Pulmonary artery endothelial cell (primary cell): ENCODE measurements around the gene NFATC2IP. TPM values are rescaled to one million over a fixed set of nuclear protein-coding genes. Genes with fewer than 3 reads are reported as not detected.

ENCODE experiments used
- DNase-seq: peaks from one replicate; pipeline ENCODE4 v3.0.0-alpha.2; 2011; ENCODE audit warnings: low read depth, low spot score
- total RNA-seq: library from RNA; depleted of rRNA; stranded (reverse); fragments of >200 nt; gene quantifications from 2 replicates; pipeline ENCODE4 v1.2.3, GENCODE V29; 2014

NFATC2IP gene
- total RNA-seq, result 20.5 and 27.5 TPM in 2 replicates

DNA sequence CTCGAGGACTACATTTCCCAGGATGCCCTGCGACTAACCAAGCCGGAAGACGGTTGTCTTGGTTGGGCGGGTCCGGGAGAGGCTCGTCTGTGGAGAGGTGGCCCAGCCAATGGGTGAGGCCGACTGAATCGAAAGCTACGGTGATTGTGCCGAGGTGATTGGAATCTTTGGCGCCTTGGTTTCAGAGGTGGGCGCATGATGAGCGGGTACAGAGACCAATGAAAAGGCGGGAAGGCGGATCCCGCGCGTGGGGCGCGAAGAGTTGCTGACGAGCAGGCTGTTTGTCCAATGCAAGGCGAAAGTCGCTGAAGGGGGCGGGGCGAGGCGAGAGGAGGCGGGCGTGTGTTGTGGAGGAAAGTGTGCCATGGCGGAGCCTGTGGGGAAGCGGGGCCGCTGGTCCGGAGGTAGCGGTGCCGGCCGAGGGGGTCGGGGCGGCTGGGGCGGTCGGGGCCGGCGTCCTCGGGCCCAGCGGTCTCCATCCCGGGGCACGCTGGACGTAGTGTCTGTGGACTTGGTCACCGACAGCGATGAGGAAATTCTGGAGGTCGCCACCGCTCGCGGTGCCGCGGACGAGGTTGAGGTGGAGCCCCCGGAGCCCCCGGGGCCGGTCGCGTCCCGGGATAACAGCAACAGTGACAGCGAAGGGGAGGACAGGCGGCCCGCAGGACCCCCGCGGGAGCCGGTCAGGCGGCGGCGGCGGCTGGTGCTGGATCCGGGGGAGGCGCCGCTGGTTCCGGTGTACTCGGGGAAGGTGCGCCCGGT, at the start of gene NFATC2IP:
Gene NFATC2IP (plus strand): TSS at position 290 of the 762 bp plus-strand sequence. CDS start 75 bp downstream, at position 365.
- peak; percentile 99 for DNase-seq

DNA sequence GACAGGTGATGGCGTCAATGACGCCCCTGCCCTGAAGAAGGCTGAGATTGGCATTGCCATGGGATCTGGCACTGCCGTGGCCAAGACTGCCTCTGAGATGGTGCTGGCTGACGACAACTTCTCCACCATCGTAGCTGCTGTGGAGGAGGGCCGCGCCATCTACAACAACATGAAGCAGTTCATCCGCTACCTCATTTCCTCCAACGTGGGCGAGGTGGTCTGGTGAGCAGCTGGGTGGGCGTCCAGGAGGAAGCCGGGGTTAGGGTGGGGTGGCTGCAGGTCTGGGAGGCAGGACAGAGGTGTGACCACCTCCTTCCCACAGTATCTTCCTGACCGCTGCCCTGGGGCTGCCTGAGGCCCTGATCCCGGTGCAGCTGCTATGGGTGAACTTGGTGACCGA, 48.9 kb upstream of the NFATC2IP start:
- DNase-seq, result no peak

DNA sequence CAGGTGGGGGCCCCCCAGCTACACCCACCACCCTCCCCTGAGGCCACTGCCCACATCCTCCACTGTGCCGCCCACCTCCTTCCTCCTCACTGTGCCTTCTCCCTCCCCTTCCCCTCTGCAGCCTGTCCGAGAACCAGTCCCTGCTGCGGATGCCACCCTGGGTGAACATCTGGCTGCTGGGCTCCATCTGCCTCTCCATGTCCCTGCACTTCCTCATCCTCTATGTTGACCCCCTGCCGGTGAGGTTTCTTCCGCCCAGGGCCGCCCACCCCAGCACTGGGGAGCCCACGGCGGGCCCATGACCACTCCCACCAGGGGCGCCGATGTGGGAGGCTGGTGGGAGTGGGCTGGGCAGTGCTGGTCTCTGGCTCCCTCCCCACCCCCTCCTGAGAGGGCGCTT, 47.8 kb upstream of the NFATC2IP start:
- DNase-seq, result no peak

DNA sequence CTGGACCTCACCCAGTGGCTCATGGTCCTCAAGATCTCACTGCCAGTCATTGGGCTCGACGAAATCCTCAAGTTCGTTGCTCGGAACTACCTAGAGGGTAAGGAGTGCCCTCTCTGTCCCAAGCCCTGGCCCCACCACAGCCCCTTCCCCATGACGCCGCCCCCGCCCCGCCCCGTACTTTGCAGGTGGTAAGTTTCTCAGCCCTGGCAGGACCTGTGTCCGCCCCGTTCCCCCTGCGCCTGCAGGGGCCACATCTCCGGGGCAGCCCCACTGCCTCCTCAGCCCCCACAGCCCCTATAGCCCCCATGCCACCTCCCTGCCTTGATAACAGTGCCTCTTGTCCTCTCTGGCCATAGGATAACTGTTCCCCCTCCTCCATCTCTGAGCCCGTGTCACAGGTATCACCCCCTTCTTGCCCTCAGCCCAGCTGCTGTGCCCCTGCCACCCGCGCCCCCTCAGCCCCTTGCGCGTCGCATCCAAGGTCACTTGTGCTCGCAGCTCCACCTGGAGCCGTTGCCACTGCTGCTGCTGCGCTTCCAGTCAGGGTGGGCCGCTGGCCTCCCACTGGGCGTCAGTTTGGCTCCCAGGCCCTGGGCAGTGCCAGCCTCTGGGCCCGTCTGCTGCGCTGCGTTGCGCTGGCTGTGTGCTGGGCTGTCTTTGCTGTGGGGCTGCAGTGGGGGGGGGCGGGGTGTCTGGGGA, 47.2 kb upstream of the NFATC2IP start:
- DNase-seq, result no peak

DNA sequence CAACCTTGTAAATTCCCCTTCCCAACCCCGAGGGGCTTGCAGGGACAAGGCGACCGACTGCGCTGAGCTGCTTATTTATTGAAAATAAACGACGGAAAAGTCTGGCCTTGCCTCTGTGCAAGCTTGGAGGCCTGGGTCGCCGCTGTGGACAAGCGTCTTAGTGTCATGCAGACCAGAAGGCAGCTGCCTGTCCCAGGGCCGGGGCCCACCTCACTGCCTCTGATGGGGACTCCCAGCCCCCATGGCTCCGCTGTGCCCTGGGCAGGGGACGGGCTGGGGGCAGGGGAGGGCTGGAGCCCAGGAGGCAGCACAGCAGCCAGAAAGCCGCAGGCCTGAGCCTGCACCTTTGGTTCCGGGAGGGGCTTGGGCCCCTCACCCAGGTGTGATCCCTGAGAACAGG, 46.4 kb upstream of the NFATC2IP start:
- no peak for DNase-seq

DNA sequence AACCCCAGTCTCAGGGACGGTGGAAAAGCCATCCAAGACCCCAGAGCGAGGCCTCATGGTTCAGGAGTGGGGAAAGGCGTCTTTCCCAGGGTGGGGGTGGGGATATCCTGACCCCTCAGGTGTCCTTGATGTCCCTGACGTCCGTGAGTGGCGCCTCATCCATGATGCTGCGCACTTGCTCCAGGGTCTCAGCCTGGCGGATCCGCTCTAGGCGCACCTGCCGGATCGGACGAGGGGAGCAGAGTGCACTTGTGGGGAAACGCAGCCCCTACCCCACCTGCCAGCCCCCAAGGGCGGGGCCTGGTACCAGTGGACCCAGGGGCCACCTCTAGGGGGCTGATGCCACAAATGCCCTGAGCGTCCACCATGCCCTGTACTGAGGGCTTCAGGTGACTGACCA, 45.9 kb upstream of the NFATC2IP start:
- DNase-seq, result no peak

DNA sequence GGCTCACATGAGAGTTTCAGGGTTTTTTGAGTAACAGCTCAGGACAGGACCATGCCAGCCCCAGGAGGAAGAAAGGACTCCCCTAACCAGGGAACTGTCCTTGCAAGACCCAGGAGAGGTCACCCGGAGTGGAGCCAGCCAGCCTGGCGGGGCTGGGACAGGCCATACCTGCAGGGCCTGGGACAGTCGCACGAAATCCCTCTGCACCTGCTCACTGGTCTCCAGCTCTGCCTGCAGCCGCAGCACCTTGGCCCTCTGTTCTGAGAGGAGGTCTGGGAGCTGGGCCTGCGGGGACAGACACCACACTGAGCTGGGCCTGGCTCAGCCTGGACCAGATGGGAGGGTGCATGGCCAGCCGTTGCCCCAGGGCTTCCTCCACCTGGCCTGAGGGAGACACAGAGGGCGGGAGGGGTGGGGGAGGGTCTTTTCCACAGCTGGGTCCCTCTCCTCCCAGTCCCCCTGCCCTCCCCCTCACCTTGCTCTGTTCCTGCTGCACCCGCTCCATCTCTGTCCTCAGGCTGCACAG, 45.4 kb upstream of the NFATC2IP start:
- no peak for DNase-seq

DNA sequence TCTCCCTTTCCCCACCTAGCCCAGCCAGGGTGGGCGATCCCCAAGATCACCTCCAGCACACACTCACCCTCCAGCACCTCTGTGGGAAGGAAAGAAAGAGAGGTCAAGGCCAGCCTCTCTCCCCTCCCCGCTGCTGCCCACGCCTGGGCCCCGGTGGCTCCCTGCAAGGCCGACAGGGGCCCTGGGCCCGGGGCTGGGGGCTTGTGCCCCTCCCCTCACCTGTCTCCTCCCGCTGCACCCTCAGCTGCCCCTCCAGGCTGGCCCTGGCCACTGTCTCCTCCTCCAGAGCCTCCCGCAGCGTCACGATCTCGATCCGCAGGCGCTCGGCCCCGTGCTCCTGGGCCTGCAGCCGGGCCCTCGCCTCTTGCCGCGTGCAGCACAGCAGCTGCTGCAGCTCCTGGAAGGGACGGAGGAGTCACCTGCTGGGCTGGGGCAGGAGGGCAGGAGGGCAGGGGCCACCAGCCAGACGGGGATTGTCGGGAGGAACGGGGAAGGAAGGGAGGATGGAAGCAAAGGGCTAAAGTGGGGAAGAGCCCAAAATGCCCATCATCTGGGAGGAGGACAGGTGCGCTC, 44.9 kb upstream of the NFATC2IP start:
- no peak for DNase-seq

DNA sequence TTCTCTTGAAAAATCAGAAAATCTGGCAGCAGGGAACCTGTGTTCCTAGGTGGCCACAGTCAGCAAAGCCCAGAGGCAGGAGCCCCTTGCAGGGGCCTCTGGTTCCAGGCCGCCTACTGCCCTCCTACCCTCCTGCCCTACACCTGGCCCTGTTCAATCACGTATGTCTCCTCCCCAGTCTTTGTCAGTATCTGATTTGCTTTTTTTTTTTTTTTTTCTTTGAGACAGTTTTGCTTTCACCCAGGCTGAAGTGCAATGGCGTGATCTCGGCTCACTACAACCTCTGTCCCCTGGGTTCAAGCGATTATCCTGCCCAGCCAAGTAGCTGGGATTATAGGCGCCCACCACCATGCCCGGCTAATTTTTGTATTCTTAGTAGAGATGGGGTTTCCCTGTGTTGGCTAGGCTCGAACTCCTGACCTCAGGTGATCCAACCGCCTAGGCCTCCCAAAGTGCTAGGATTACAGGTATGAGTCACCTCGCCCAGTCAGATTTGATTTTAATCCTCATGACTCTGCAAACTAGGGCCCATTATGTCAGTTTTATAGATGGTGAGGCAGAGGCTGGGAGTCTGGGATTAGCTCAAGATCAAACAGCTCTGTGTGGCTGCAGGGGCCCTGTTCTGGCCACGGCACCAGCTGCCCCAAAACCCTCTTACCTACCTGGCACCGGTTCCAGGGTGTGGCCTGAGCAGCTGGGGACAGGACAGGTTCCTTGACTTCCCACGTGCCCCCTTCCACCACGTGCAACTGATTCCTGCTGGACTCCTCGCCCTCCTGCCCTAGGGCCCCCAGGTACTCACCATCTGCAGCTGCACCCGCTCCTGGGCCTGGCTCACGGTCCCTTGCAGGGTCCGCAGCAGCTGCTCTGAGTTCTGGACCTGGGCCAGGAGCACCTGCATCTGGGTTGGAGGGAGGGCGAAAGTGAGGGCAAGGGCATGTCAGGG, 40.4 kb upstream of the NFATC2IP start:
- no peak for DNase-seq

DNA sequence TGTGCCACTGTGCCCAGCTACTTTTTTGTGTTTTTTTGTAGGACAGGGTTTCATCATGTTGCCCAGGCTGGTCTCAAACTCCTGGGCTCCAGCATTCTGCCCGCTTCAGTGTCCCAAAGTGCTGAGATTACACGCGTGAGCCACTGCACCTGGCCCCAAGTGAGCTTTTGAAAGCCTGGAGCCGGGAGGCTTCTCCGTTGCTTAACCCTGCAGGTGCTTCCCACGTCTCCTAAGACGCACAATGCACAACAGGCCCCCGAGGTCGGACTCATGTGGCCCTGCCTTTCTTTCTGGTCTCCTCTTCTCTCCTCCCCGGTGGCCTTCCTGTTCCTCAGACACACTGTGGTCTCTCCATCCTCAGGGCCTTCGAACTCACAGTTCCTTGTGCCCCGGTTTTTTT, 38.2 kb upstream of the NFATC2IP start:
- DNase-seq, result no peak

DNA sequence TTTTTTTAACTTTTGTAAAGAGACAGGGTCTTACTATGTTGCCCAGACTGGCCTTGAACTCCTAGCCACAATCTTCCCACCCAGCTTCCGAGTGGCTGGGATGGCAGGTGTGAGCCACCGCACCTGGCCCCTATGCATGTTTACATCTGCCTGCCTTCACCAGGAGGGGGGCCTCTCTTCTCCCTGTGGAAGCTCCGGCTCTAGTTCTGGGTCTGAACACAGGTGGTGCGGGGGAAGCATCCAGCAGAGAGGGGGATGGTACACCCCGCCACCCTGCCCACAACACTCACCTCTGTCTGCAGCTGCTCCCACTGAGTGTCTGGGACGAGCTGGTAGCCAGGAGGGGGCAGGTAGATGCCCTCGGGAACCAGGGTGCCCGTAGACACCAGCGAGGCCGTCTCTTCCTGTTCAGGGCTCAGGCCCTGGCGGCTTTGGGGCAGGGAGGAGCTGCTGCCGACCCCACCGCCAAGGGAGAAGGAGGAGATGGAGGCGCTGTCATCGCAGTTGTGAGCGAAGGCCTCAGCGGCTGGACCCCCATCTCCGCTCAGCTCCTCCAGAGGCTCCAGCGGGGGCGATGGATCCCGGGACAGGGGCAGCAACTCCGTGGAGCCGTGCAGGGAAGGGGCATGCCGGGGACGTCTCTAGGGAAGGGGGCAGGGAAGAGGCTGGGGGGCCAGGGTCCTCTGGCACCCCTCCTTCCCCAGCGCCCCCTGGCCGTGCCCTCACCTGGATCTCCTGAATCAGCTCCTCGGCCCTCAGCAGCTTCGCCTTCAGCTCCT, 36.6 kb upstream of the NFATC2IP start:
- no peak for DNase-seq

DNA sequence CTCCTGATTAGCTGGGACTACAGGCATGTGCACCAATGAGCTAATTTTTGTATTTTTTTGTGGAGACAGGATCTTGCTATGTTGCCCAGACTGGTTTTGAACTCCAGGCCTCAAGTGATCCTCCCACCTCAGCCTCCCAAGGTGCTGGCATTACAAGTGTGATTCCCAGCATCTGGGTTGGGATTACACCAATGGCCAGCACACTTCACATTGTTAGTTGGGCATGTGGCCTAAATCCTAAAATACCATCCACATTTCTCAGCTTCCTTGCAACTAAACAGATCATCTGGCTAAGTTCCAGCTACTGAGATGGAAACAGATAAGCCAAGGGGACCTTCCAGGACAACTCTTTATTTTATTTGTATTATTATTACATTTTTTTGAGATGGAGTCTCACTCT, 35.6 kb upstream of the NFATC2IP start:
- DNase-seq, result peak; percentile 40

DNA sequence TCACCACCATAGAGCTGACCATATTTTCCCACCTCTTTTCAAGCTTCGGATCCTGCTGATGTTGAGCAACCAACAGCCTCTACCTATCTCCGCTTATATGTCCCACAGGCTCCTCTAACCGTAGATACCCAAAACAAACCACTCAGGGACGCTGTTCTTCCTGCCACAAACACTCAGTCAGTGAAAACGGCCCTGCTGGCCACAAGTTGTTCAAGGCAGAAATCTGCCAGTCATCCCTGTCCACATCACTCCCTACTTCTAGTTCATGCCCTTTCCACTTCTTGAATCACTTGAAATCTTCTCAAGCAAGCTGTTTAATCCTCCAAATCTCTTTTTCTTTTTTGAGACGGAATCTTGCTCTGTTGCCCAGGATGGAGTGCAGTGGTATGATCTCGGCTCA, 33.6 kb upstream of the NFATC2IP start:
- DNase-seq, result no peak

DNA sequence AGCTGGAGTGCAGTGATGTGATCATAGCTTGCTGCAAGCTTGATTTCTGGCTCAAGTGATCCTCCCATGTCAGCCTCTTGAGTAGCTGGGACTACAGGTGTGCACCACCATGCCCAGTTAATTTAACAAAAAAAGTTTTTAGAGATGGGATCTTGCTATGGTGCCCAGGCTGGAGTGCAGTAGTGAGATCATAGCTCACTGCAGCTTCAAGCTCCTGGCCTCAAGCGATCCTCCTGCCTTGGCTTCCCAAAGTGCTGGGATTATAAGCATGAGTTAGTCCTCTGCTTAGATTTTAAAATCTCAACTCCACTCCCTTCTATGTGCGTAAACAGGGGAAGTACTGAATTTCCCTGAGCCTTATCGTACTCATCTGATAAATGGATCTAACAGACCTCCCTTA, 32.0 kb upstream of the NFATC2IP start:
- DNase-seq, result no peak

DNA sequence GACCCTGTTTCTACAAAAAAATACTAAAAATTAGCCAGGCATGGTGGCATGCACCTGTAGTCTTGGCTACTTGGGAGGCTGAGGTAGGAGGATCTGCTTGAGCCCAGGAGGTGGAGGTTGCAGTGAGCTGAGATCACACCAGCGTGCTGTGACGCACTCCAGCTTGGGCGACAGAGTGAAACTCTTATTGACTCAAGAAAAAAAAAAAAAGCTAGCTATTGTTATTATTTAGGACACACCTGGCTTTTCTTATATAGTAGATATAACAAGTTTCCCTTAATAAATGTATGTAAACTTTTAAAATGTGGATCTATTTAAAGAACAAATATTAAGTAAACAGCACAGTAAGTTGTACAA, 27.5 kb upstream of the NFATC2IP start:
- DNase-seq, result no peak

DNA sequence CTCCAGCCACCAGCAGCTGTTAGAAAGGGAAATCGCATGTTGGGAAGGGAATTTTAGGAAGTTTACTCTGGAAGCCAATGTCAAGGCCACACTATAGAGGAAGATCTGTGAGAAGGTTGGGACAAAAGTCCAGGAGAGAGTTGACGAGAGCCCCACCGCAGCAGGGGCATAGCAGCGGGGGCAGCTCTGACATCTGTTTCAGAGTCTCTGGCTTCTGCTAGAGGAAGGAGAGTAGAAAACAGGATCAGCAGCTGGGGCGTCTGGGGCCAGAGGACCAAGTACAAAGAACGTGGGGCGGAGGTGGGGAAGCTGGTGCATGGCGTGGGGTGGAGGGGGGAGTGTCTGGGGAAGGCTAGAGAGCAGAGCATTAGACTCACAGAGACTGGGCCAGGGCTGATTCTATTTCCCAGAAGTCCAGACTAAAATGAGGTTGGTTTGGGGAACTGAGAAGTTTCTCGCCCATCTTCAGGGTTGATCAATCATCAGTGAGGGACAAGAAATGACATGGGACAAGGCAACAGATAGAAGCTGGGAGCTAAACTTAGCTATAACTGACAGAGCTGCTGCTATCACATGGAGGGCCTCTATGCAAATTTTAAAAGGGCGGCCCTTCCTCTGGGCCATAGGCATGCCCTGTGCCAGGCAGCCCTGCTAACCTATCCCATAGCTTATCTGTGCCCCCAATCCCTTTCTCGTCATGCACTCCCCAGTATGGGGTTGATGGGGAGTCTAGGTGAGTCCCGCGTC, 26.9 kb upstream of the NFATC2IP start:
- no peak for DNase-seq

DNA sequence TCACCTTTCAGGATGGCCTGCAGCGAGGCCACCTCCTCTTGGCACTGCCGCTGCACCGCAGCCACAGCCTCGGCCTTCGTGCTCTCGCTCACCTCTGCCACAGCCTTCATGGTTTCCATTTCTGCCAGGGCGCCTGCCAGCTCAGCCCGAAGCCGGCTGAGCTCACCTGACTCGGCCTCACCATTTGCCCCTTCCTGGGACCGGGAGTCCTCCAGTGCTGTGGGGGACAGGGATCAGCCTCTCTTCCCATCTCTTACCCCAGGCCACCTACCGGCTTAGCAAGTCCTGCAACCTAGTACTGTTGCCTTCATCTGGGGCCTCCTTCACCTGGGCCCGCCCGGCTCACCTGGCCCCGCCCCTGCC, 26.4 kb upstream of the NFATC2IP start:
- DNase-seq, result no peak

DNA sequence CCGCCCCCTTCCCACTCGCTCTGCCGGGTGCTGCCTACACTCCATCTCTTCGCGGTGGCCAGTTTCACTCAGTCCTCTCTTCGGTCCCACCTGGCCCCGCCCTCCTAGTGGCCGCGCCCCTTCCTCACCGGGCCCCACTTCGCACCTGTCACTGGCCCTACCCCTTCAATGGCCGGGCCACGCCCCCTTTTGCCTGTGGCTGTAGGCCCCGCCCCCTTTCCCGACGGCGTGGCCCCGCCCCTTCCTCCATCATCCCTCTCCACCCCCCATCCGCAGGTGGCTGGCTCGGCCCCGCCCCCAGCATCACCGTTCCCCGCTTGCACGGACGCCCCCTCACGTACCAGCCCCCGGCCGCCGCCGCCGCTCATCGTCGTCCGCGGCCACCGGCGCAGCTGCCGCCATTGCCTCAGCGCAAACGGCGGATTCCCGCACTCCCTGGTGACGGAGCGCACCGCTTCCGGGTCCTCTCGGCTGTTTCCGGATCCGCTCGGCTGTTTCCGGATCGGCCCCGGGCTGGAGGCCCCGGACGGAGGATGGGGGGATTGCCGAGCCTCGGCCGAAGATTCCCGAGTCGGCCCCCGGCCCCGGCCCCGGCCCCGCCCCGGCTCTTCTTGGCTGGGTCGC, 25.9 kb upstream of the NFATC2IP start, which contains the start of gene RABEP2:
Gene RABEP2 (minus strand): TSS at position 477 of the 624 bp plus-strand sequence. CDS start 75 bp downstream, at position 402.
- DNase-seq, result peak; percentile 37
